Right kidney (tissue), 1 donor: ENCODE data around the gene AMTN.

ENCODE experiments used
- DNase-seq: peaks from one replicate; pipeline ENCODE4 v3.0.0-alpha.2; 2016

The AMTN gene

GRCh38 chr4:70564033-70564432, 45.7 kb downstream of the AMTN start:
- no peak for DNase-seq

DNA sequence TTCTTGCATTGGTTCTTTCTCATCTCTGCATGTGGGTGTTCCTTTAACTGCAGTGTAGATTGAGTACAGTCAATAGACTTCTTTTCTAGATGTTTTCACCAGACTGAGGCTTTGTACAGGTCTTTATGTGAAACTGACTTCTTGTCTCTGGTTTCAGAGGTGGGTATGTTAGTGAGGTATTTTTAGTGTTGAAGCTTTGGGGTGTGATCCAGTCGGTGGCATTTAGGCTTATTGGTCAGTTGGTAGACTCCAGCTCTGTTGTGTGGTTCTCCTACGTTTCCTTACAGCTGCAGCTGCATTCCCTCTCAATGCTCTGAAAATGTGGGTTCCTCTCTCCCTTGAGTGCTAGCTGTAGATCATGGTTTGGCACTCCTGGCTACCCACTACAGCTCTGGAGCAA, 52.4 kb downstream of the AMTN start:
- DNase-seq, result no peak

DNA sequence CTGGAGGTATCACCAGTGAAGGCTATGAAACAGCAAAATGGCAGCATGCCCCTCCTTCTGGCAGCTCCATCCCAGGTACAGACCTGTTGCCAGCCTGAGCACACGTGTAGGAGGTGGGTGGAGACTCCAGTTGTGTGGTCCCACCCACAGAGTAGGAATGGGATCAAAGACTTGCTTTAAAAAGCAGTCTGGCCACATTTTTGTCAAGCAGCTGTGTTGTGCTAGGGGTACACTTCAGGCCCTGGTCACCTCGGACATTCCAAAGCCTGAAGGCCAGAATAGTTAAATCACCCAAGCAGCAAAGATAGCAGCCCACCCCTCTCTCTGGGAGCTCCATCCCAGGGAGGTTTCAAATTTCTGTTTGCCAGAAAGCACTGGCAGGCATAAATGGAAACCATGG, 53.4 kb downstream of the AMTN start:
- peak; percentile 22 for DNase-seq

DNA sequence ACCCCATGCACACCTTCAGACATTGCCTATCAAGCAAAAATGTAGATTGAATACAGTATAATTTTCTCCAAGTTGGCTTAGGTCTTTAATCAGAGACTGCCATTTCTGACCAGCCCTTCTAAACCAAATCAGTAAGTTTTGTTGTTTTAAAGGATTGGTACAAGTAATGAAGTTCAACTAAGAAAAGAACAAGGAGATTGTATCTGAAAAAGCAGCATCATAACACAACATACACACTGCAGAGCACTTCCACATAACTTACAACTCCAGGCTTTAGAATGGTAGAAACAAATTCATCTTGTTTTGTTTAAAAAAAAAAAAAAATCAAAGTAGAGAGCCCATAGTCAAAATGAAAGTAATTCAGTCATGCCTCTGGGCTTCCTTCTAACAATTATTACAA, 57.6 kb downstream of the AMTN start:
- DNase-seq, result no peak

DNA sequence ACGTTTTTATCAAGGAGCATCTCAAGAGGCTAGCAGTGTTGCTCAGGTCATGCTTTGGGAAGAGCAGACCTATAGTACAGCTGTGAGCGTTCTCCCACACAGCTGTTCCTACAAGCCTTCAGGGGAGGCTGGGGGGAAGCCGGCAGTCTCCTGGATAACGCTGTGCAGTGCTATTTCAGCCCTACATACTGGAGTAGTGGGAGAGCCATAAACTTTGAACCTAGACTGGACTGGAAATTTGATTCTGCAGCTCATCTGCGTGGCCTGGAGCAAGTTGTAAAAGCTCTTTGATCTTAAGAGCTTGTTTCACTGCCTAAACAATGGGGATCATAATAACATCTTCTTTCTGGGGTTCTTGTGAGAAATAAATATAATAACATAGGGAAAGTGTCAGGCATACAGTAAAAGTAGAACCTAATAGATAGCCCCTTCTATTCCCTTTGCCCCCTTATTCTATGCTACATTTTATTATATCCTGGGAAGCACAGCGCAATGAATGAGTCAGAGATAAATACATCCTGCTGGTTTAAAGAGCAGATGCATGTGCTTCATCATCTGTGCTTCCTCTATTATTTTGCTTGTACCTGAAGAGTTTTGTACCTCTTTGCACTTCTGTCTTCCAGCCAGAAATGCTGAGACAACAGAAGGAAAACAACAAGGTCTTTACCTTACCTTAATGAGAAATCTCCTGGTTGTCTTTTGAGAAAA, 59.0 kb downstream of the AMTN start:
- DNase-seq, result no peak

DNA sequence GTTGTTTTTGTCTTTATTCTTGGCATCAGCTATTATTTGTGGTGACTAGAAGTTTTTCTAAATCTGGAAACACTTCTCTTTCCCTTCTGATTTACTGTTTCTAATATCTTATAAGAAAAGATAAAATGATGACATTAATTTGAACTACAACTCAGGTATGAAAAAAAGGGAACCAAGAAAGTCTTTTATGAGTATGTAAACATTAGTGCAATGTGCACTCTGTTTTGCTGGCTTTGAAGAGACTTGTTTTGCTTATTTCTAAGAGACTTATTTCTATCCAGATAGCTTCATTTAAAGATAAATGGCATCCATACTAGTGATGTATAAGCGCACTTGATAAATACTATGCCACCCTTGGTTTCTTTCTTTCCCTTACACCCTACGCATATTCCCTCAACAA, 63.6 kb downstream of the AMTN start:
- DNase-seq, result no peak
